ENCODE results near the gene TNS4. TPM values are rescaled to one million over a fixed set of nuclear protein-coding genes. Genes with fewer than 3 reads are reported as not detected.

The TNS4 gene
- total and polyA plus RNA-seq, 3 donors from 2014 or later = 0.09 to 0.16 (median 0.12) TPM

DNA sequence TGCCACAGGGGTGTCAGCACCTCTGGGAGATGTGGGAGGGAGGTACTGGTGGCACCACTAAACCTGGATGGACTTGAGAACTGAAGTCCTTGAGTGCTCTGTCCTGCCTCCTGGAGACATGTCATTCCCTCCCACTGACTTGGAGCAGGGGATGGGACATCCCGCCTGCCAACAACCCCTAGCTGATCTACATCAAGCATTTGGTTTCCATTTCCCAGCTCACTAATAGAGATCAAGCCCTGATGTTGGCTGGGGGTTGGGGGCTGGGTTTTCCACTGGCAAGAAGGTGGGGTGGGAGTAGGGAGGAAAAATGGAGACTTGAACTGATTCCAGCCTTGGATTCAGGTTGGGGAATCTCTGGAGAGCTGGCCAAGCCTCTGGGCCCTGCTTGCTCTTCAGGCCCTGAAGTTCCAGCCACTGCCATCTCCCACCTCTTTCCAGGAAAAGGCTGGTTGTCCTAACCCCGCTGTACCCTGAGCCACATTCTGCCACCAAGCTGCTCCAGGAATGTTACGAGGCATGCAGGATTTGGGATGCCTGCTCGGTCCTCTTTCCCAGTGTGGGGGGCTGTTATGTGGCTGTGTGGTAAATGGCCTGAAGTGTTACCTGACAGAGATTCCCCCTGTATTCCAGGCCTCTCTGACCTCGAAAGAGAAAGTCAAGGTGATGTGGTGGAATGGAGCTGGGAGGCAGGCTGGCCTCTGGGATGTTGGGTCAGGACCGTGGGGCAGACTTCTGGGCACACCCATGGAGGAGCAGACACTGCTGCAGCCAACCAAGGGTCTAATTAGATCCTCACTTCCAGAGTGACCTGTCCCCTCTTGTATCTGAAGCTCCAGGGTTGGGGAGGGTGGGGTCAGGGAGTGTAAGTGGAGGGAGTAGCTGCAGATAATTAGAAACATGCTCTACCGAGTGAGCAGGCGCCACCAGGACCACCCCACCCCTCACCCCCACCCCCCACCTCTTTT, 41.5 kb downstream of the TNS4 start:
- intact Hi-C loops (cut with DNase I; ENCODE audit: low total_unique reads) = no loop called here
- WGBS, 2 donors = 67 to 77% methylated on average over 7 to 8 of the region's 8 CpGs
- H3K36me3 ChIP-seq (ENCODE audit: low read depth, missing control alignments) = no peaks in the 10 kb centered on the region
- no peaks in the 10 kb centered on the region for H3K27me3 ChIP-seq
- no peaks in the 10 kb centered on the region for H3K9me3 ChIP-seq
- no peak overlapping the region for H3K4me3 ChIP-seq
- H3K27ac ChIP-seq = no peak overlapping the region
- no peak for DNase-seq
- peaks cover 47% of the 10 kb centered on the region for H3K4me1 ChIP-seq
- TF ChIP-seq, protein P1, sequence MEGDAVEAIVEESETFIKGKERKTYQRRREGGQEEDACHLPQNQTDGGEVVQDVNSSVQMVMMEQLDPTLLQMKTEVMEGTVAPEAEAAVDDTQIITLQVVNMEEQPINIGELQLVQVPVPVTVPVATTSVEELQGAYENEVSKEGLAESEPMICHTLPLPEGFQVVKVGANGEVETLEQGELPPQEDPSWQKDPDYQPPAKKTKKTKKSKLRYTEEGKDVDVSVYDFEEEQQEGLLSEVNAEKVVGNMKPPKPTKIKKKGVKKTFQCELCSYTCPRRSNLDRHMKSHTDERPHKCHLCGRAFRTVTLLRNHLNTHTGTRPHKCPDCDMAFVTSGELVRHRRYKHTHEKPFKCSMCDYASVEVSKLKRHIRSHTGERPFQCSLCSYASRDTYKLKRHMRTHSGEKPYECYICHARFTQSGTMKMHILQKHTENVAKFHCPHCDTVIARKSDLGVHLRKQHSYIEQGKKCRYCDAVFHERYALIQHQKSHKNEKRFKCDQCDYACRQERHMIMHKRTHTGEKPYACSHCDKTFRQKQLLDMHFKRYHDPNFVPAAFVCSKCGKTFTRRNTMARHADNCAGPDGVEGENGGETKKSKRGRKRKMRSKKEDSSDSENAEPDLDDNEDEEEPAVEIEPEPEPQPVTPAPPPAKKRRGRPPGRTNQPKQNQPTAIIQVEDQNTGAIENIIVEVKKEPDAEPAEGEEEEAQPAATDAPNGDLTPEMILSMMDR (IDR thresholded peaks at IDR 0.05) = no peak
- no peak for TF ChIP-seq POLR2A (IDR thresholded peaks at IDR 0.05)

DNA sequence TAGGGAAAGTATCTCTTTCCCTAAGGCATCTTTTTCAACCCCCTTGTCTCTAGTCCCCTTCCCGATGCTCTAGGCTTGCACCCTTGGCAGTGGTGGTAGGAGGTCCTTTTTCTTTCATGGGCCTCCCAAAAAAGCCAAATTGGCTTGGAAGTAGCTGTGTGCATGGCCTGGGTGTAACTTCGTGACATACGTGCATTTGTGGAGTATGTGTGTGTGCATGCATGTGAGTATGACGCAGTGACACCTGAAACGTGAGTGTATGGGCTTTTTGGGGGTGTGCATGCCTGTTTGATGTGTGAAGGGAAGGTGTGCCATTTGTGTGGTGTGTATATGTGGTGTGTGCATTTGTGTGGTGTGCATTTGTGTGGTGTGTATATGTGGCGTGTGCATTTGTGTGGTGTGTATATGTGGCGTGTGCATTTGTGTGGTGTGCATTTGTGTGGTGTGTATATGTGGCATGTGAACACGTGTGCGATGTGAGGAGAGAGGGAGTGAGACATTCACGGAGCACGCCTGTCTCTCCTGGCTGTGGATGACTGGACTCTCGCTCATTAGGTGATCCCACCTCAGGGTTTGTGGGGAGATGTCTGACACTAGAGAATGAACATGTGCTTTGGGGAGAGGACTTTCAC, 42.5 kb downstream of the TNS4 start:
- Histone ChIP-seq H3K27me3 (no peaks in the 10 kb centered on the region), H3K27ac (peak overlapping the region in 1 of 2 donors; percentile 30), H3K4me3 (no peak overlapping the region), H3K9me3 (no peaks in the 10 kb centered on the region), H3K4me1 (peaks cover 43% of the 10 kb centered on the region), H3K36me3 (ENCODE audit: low read depth, missing control alignments) (no peaks in the 10 kb centered on the region)
- DNase-seq = no peak
- TF ChIP-seq, protein P1 (IDR thresholded peaks at IDR 0.05) = no peak
- no peak for TF ChIP-seq POLR2A (IDR thresholded peaks at IDR 0.05)
- WGBS, 2 donors = 80 to 81% methylated on average over 12 of the region's 12 CpGs
- intact Hi-C loops (cut with DNase I; ENCODE audit: low total_unique reads) = no loop called here

DNA sequence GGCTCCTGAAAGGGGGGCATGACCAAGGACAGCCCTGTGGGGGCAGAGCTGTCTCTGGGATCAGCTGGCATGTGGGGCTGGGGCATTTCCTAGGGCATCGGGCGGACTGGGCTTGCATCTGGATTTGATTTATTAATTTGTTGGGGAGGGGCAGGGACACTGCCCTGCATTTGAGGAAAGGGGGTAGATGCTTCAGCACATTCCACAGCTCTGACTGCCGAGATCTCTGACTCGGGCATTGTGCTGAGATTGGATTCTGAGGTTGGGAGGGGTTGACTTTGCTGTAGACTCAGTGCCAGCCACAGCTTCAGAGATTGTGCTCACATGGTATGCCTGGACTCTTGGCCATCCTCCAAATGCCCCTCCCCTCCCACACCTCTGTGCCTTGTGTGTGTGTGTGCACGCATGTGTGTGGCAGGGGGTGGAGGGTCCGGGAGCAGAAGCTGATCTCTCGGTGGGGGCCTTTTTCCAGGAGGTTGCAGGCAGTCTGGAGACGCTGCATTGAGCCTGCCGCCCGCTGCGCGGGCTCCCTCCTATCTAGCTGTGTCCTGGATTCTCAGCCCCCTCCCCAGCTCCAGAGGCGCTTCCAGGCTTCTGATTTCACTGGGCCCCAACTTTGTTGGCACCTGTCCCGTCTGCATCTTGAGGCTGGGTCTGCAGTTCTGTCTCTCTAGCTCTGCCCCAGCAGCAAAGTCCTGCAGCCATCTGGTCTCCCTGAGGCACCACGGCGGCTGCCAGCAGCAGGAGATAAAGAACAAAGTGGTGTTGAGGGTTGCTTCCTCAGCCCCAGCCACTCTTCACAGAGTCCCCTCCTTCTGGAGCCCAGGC, 43.2 kb downstream of the TNS4 start:
- 37 to 38% methylated on average over 10 to 12 of the region's 16 CpGs for WGBS, 2 donors
- DNase-seq = no peak
- no peaks in the 10 kb centered on the region for H3K9me3 ChIP-seq
- H3K36me3 ChIP-seq (ENCODE audit: low read depth, missing control alignments) = no peaks in the 10 kb centered on the region
- peak overlapping the region in 1 of 2 donors; percentile 30 for H3K27ac ChIP-seq
- TF ChIP-seq POLR2A (IDR thresholded peaks at IDR 0.05) = no peak
- TF ChIP-seq, protein P1 (IDR thresholded peaks at IDR 0.05) = no peak
- no peak overlapping the region for H3K4me3 ChIP-seq
- peaks cover 41% of the 10 kb centered on the region for H3K4me1 ChIP-seq
- H3K27me3 ChIP-seq = no peaks in the 10 kb centered on the region
- intact Hi-C loops (cut with DNase I; ENCODE audit: low total_unique reads) = no loop called here

DNA sequence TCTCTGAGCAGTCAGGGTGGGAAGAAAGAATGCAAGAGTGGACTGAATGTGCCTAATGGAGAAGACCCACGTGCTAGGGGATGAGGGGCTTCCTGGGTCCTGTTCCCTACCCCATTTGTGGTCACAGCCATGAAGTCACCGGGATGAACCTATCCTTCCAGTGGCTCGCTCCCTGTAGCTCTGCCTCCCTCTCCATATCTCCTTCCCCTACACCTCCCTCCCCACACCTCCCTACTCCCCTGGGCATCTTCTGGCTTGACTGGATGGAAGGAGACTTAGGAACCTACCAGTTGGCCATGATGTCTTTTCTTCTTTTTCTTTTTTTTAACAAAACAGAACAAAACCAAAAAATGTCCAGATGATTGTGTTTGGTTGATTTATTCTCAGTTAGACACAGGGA, 44.1 kb downstream of the TNS4 start:
- no peak overlapping the region for H3K4me3 ChIP-seq
- intact Hi-C loops (cut with DNase I; ENCODE audit: low total_unique reads) = no loop called here
- H3K36me3 ChIP-seq (ENCODE audit: low read depth, missing control alignments) = no peaks in the 10 kb centered on the region
- no peaks in the 10 kb centered on the region for H3K27me3 ChIP-seq
- peak overlapping the region in 1 of 2 donors; percentile 73 for H3K27ac ChIP-seq
- no peaks in the 10 kb centered on the region for H3K9me3 ChIP-seq
- peaks cover 38% of the 10 kb centered on the region for H3K4me1 ChIP-seq
- DNase-seq = no peak
- TF ChIP-seq POLR2A (IDR thresholded peaks at IDR 0.05) = no peak
- TF ChIP-seq, protein P1 (IDR thresholded peaks at IDR 0.05) = no peak
- 68 to 90% methylated on average over 3 of the region's 3 CpGs for WGBS, 2 donors
